Liver (tissue), 9 donors: ENCODE measurements around the gene RNU6-8. TPM values are rescaled to one million over a fixed set of nuclear protein-coding genes. Genes with fewer than 3 reads are reported as not detected.
A peak's percentile ranks its signal among the peaks of the same experiment; 100 is the strongest.

Experiments used
- DNase-seq: peaks from one replicate; pipeline ENCODE4 v3.0.0-alpha.2; 2017; ENCODE audit warnings: low spot score
- H3K27ac ChIP-seq, 2 donors: one replicate each; pipeline ENCODE4 v1.7.0; 2013; ENCODE audit warnings: inconsistent platforms in 2 of 2, low read length in 2 of 2, control low read depth in 1 of 2, low read depth in 1 of 2, mild to moderate bottlenecking in 1 of 2
- H3K27me3 ChIP-seq, 4 donors: one replicate each; pipeline versions ENCODE4 v1.6.1 to v1.7.0; 2013; ENCODE audit warnings: low read length in 3 of 4, inconsistent platforms in 1 of 4, mild to moderate bottlenecking in 1 of 4, moderate library complexity in 1 of 4; ENCODE audit not compliant: control insufficient read depth in 4 of 4, insufficient read depth in 4 of 4
- H3K36me3 ChIP-seq, 4 donors: one replicate each; pipeline versions ENCODE4 v1.6.1 to v1.7.0; 2013; ENCODE audit warnings: low read length in 3 of 4, mild to moderate bottlenecking in 3 of 4, low read depth in 1 of 4, moderate library complexity in 1 of 4; ENCODE audit not compliant: control insufficient read depth in 4 of 4, insufficient read depth in 3 of 4
- H3K4me1 ChIP-seq, 4 donors: one replicate each; pipeline versions ENCODE4 v1.6.1 to v1.7.0; 2013; ENCODE audit warnings: low read length in 3 of 4, mild to moderate bottlenecking in 3 of 4, moderate library complexity in 1 of 4; ENCODE audit not compliant: control insufficient read depth in 4 of 4, insufficient read depth in 4 of 4
- H3K4me3 ChIP-seq, 3 donors: one replicate each; pipeline versions ENCODE4 v1.6.1 to v1.7.0; 2013; ENCODE audit warnings: low read length in 3 of 3, control low read depth in 1 of 3, low read depth in 1 of 3, mild to moderate bottlenecking in 1 of 3
- H3K9ac ChIP-seq, 2 donors: one replicate each; pipeline ENCODE4 v1.7.0; 2013; ENCODE audit warnings: low read length in 2 of 2, mild to moderate bottlenecking in 2 of 2, moderate library complexity in 2 of 2, control low read depth in 1 of 2, low read depth in 1 of 2
- H3K9me3 ChIP-seq, 4 donors: one replicate each; pipeline versions ENCODE4 v1.6.1 to v1.7.0; 2013; ENCODE audit warnings: low read length in 3 of 4; ENCODE audit not compliant: control insufficient read depth in 4 of 4
- ATF3 ChIP-seq: IDR thresholded peaks from 2 replicates; pipeline ENCODE4 v1.6.1; 2016; ENCODE audit warnings: antibody characterized with exemption
- CTCF ChIP-seq: fragments of 150-350 bp; IDR thresholded peaks from 2 replicates; pipeline ENCODE4 v1.5.1; 2017; ENCODE audit warnings: improper control_type of control experiment, low read depth, low read length; ENCODE audit not compliant: missing input control
- EGR1 ChIP-seq, 2 donors: IDR thresholded peaks; 2 replicates each; pipeline ENCODE4 v1.6.1; 2016 to 2018; ENCODE audit warnings: antibody characterized with exemption in 2 of 2, low read depth in 2 of 2
- FOXA2 ChIP-seq: IDR thresholded peaks from 2 replicates; pipeline ENCODE4 v1.6.1; 2016; ENCODE audit warnings: antibody characterized with exemption
- GABPA ChIP-seq, 2 donors: IDR thresholded peaks in 1 of 2; conservative IDR thresholded peaks in 1 of 2; 2 replicates each; pipeline ENCODE4 v1.6.1; 2016; ENCODE audit warnings: antibody characterized with exemption in 2 of 2, mild to moderate bottlenecking in 1 of 2, moderate library complexity in 1 of 2
- HNF4A ChIP-seq, 2 donors: conservative IDR thresholded peaks; 2 replicates each; pipeline ENCODE4 v1.6.1; 2016; ENCODE audit warnings: antibody characterized with exemption in 2 of 2, mild to moderate bottlenecking in 2 of 2
- JUND ChIP-seq, 2 donors: IDR thresholded peaks; 2 replicates each; pipeline ENCODE4 v1.6.1; 2016; ENCODE audit warnings: antibody characterized with exemption in 2 of 2
- NR2F2 ChIP-seq: IDR thresholded peaks from 2 replicates; pipeline ENCODE4 v1.6.1; 2016; ENCODE audit warnings: antibody characterized with exemption
- RAD21 ChIP-seq, 2 donors: IDR thresholded peaks; 2 replicates each; pipeline ENCODE4 v1.6.1; 2016; ENCODE audit warnings: antibody characterized with exemption in 2 of 2, mild to moderate bottlenecking in 2 of 2
- REST ChIP-seq: IDR thresholded peaks from 2 replicates; pipeline ENCODE4 v1.6.1; 2016; ENCODE audit warnings: antibody characterized with exemption, mild to moderate bottlenecking
- RXRA ChIP-seq, 2 donors: IDR thresholded peaks; 2 replicates each; pipeline ENCODE4 v1.6.1; 2017 to 2018; ENCODE audit warnings: antibody characterized with exemption in 2 of 2, mild to moderate bottlenecking in 1 of 2
- SP1 ChIP-seq: IDR thresholded peaks from 2 replicates; pipeline ENCODE4 v1.6.1; 2018; ENCODE audit warnings: antibody characterized with exemption, mild to moderate bottlenecking
- TAF1 ChIP-seq: conservative IDR thresholded peaks from 2 replicates; pipeline ENCODE4 v1.6.1; 2016; ENCODE audit warnings: antibody characterized with exemption, mild to moderate bottlenecking
- YY1 ChIP-seq: IDR thresholded peaks from 2 replicates; pipeline ENCODE4 v1.6.1; 2016; ENCODE audit warnings: antibody characterized with exemption, mild to moderate bottlenecking
- WGBS: extraction: QIAGEN DNeasy Blood & Tissue Kit; methylation state at CpG from one replicate; pipeline ENCODE4 v1.1.7; 2013; 5-methylcytosine and 5-hydroxymethylcytosine counted together
- polyA plus RNA-seq, 2 donors: library from polyadenylated mRNA; stranded (reverse) in 1 of 2; unstranded in 1 of 2; fragments of 200-250 nt in 1 of 2; fragments of >200 nt in 1 of 2; fragmentation: Nextera tagmentation in 1 of 2; extraction: Ambion mirVana in 1 of 2; gene quantifications; one replicate each; pipeline versions ENCODE4 v1.2.1 to v1.2.3, GENCODE V29; 2013 to 2015
- total RNA-seq, 2 donors: library from RNA; depleted of rRNA; stranded (reverse); fragments of >200 nt; gene quantifications; one replicate each; pipeline ENCODE4 v1.2.3, GENCODE V29; 2014
- donor health status: healthy.
- donor health status: healthy.
- donor health status: healthy.
- donor health status: healthy.
- donor health status: healthy.

The RNU6-8 gene
- total and polyA plus RNA-seq, 4 donors: not detected

GRCh38 chr14:32230181-32230580 is 27.1 kb upstream of the RNU6-8 start:
- Histone ChIP-seq H3K4me1 (peaks cover 0 to 5% (median 1%) of the 10 kb centered on the region in 4 donors), H3K27ac (no peak overlapping the region), H3K9ac (no peak overlapping the region), H3K27me3 (no peaks in the 10 kb centered on the region), H3K9me3 (no peaks in the 10 kb centered on the region), H3K4me3 (no peak overlapping the region), H3K36me3 (no peaks in the 10 kb centered on the region)
- TF ChIP-seq CTCF (no peak), HNF4A (conservative IDR thresholded peaks at IDR 0.05) (peak; percentile 71 to 73), RXRA (IDR thresholded peaks at IDR 0.05) (peak; percentile 32 to 46), NR2F2 (no peak), EGR1 (IDR thresholded peaks at IDR 0.05; ENCODE audit: low read depth in 2 of 2) (no peak), SP1 (peak; percentile 38), YY1 (peak; percentile 68), RAD21 (IDR thresholded peaks at IDR 0.05) (peak; percentile 53 to 63), JUND (IDR thresholded peaks at IDR 0.05) (peak in 1 of 2 donors; percentile 57)
- WGBS: 29% methylated on average over 3 of the region's 3 CpGs
- no peak for DNase-seq

GRCh38 chr14:32226056-32226455 is 23.0 kb upstream of the RNU6-8 start:
- TF ChIP-seq YY1: no peak
- no peak for TF ChIP-seq FOXA2
- no peak for TF ChIP-seq NR2F2
- no peak for TF ChIP-seq REST
- TF ChIP-seq JUND (IDR thresholded peaks at IDR 0.05): no peak
- TF ChIP-seq TAF1: no peak
- no peak for TF ChIP-seq GABPA (IDR thresholded peaks at IDR 0.05 in 1 of 2, conservative IDR thresholded peaks at IDR 0.05 in 1 of 2)
- TF ChIP-seq ATF3: no peak
- no peak overlapping the region for H3K9ac ChIP-seq
- H3K4me3 ChIP-seq: no peak overlapping the region
- no peak overlapping the region for H3K27ac ChIP-seq
- H3K36me3 ChIP-seq: no peaks in the 10 kb centered on the region
- H3K27me3 ChIP-seq: no peaks in the 10 kb centered on the region
- H3K4me1 ChIP-seq: peaks cover 0 to 5% (median 1%) of the 10 kb centered on the region in 4 donors
- DNase-seq: no peak
- WGBS: 94% methylated on average over 1 of the region's 1 CpG
- H3K9me3 ChIP-seq: no peaks in the 10 kb centered on the region
